UCSD-AML1 (cell line): ENCODE data around the gene USP48.
"Not testable (repeated sequence)": the region's sequence is repeated elsewhere in the genome, so short reads cannot be mapped to it uniquely, and the experiment has no call there.

ENCODE experiments used
- DNase-seq: peaks from one replicate; lab custom pipeline; 2025; ENCODE audit not compliant: unreplicated experiment; lab: John Stamatoyannopoulos, UW

USP48 gene

GRCh38 chr1:21774835-21775549 lies 8.0 kb downstream of the USP48 start:
- DNase-seq, result no peak

GRCh38 chr1:21773585-21773984 lies 9.4 kb downstream of the USP48 start:
- no peak for DNase-seq

- not testable (repeated sequence) for DNase-seq
Observed at GRCh38 chr1:21771672-21772071, 11.3 kb downstream of the USP48 start.

- DNase-seq, result not testable (repeated sequence)
Observed at GRCh38 chr1:21770602-21771001, 12.3 kb downstream of the USP48 start.

- DNase-seq, result no peak
Observed at GRCh38 chr1:21770201-21770600, 12.7 kb downstream of the USP48 start.

- not testable (repeated sequence) for DNase-seq
Observed at GRCh38 chr1:21767106-21767505, 15.8 kb downstream of the USP48 start.

- no peak for DNase-seq
Observed at GRCh38 chr1:21766210-21766609, 16.7 kb downstream of the USP48 start.

- DNase-seq, result no peak
Observed at GRCh38 chr1:21764615-21765423, 18.1 kb downstream of the USP48 start.

- no peak for DNase-seq
Observed at GRCh38 chr1:21763694-21764419, 19.1 kb downstream of the USP48 start.

- DNase-seq, result no peak
Observed at GRCh38 chr1:21763236-21763635, 19.7 kb downstream of the USP48 start.

- DNase-seq, result no peak
Observed at GRCh38 chr1:21762022-21762404, 20.9 kb downstream of the USP48 start.

- no peak for DNase-seq
Observed at GRCh38 chr1:21761052-21761451, 21.9 kb downstream of the USP48 start.

- DNase-seq, result no peak
Observed at GRCh38 chr1:21759818-21760217, 23.1 kb downstream of the USP48 start.

- no peak for DNase-seq
Observed at GRCh38 chr1:21759182-21759581, 23.8 kb downstream of the USP48 start.

- DNase-seq, result no peak
Observed at GRCh38 chr1:21758614-21759013, 24.3 kb downstream of the USP48 start.

- no peak for DNase-seq
Observed at GRCh38 chr1:21756393-21757089, 26.4 kb downstream of the USP48 start.

GRCh38 chr1:21755067-21755466 lies 27.9 kb downstream of the USP48 start:
- no peak for DNase-seq

GRCh38 chr1:21754583-21754982 lies 28.4 kb downstream of the USP48 start:
- DNase-seq, result no peak

- DNase-seq, result no peak
Observed at GRCh38 chr1:21752186-21752585, 30.8 kb downstream of the USP48 start.

- DNase-seq, result no peak
Observed at GRCh38 chr1:21751281-21751680, 31.7 kb downstream of the USP48 start.

- DNase-seq, result no peak
Observed at GRCh38 chr1:21750841-21751240, 32.1 kb downstream of the USP48 start.
